Neural cell (in vitro differentiated cells): ENCODE measurements around the gene LPXN. TPM values are rescaled to one million over a fixed set of nuclear protein-coding genes. Genes with fewer than 3 reads are reported as not detected.

Experiments used
- H2AFZ ChIP-seq: fragments of 200-600, 300-800 bp; sonication (generic), shearing (Covaris generic); 2 replicates; pipeline ENCODE4 v1.6.0; 2014; ENCODE audit warnings: low read depth, mild to moderate bottlenecking, antibody characterized with exemption, low read length, moderate library complexity
- H3F3A ChIP-seq: fragments of 200-600 bp; shearing (Covaris generic); 2 replicates; pipeline ENCODE4 v1.6.1; 2016; ENCODE audit warnings: mild to moderate bottlenecking, moderate library complexity, mixed read lengths, antibody characterized with exemption, low read length; ENCODE audit not compliant: insufficient read depth, poor library complexity, severe bottlenecking
- H3K27ac ChIP-seq: fragments of 200-600, 300-800 bp; sonication (generic), shearing (Covaris generic); 2 replicates; pipeline ENCODE4 v1.5.1; 2014; ENCODE audit warnings: mild to moderate bottlenecking, low read length, moderate library complexity
- H3K27me3 ChIP-seq: fragments of 300-800, 200-600 bp; sonication (generic), shearing (Covaris generic); 2 replicates; pipeline ENCODE4 v1.6.0; 2014; ENCODE audit warnings: mild to moderate bottlenecking, low read depth, low read length, moderate library complexity; ENCODE audit not compliant: insufficient read depth
- H3K36me3 ChIP-seq: fragments of 300-800, 200-600 bp; sonication (generic), shearing (Covaris generic); 2 replicates; pipeline ENCODE4 v1.5.1; 2014; ENCODE audit warnings: mild to moderate bottlenecking, antibody characterized with exemption, low read length, moderate library complexity; ENCODE audit not compliant: insufficient read depth
- H3K4me2 ChIP-seq: fragments of 300-800, 200-600 bp; sonication (generic), shearing (Covaris generic); 2 replicates; pipeline ENCODE4 v1.6.0; 2014; ENCODE audit warnings: mild to moderate bottlenecking, low read length
- H3K4me3 ChIP-seq: fragments of 300-800, 200-600 bp; sonication (generic), shearing (Covaris generic); 2 replicates; pipeline ENCODE4 v1.5.1; 2014; ENCODE audit warnings: mild to moderate bottlenecking, low read length, moderate library complexity
- H3K79me2 ChIP-seq: fragments of 200-600 bp; shearing (Covaris generic); replicated peaks from 2 replicates; pipeline ENCODE4 v1.6.0; 2014; ENCODE audit warnings: mild to moderate bottlenecking, low read length, moderate library complexity; ENCODE audit not compliant: insufficient read depth
- H3K9ac ChIP-seq: fragments of 300-800, 200-600 bp; sonication (generic), shearing (Covaris generic); 2 replicates; pipeline ENCODE4 v1.6.1; 2016; ENCODE audit warnings: mild to moderate bottlenecking, low read length, mixed read lengths
- H3K9me2 ChIP-seq: fragments of 200-600 bp; shearing (Covaris generic); 2 replicates; pipeline ENCODE4 v1.6.1; 2016; ENCODE audit warnings: mild to moderate bottlenecking, low read length, mixed read lengths; ENCODE audit not compliant: insufficient read depth
- H3K9me3 ChIP-seq: fragments of 200-600, 300-800 bp; sonication (generic), shearing (Covaris generic); 2 replicates; pipeline ENCODE4 v1.6.1; 2016; ENCODE audit warnings: mild to moderate bottlenecking, mixed run types, low read length, moderate library complexity, mixed read lengths
- H4K20me1 ChIP-seq: fragments of 200-600 bp; shearing (Covaris generic); 2 replicates; pipeline ENCODE4 v1.6.1; 2016; ENCODE audit warnings: mild to moderate bottlenecking, mixed run types; ENCODE audit not compliant: insufficient read depth
- CTCF ChIP-seq: fragments of 450-650 bp; IDR thresholded peaks from 2 replicates; pipeline ENCODE4 v1.5.1; 2014; ENCODE audit warnings: antibody characterized with exemption, mild to moderate bottlenecking, moderate library complexity; ENCODE audit not compliant: poor library complexity, severe bottlenecking
- EP300 ChIP-seq: fragments of 450-650 bp; conservative IDR thresholded peaks from 2 replicates; pipeline ENCODE4 v1.6.1; 2014; ENCODE audit warnings: antibody characterized with exemption, mild to moderate bottlenecking, moderate library complexity; ENCODE audit not compliant: poor library complexity, severe bottlenecking
- EZH2 ChIP-seq: fragments of 200-600, 300-800 bp; shearing (Covaris generic), sonication (generic); IDR thresholded peaks from 2 replicates; pipeline ENCODE4 v1.6.1; 2014; ENCODE audit warnings: antibody characterized with exemption, low read length, borderline replicate concordance, mild to moderate bottlenecking; ENCODE audit not compliant: insufficient read depth, poor library complexity, severe bottlenecking
- MXI1 ChIP-seq: fragments of 450-650 bp; conservative IDR thresholded peaks from 2 replicates; pipeline ENCODE4 v1.6.1; 2014; ENCODE audit warnings: antibody characterized with exemption, mild to moderate bottlenecking; ENCODE audit not compliant: poor library complexity, severe bottlenecking
- POLR2AphosphoS5 ChIP-seq: IDR thresholded peaks from 2 replicates; pipeline ENCODE4 v1.6.1; 2012
- RAD21 ChIP-seq: fragments of 450-650 bp; conservative IDR thresholded peaks from 2 replicates; pipeline ENCODE4 v1.6.1; 2014; ENCODE audit warnings: antibody characterized with exemption, mild to moderate bottlenecking, moderate library complexity
- REST ChIP-seq: IDR thresholded peaks from 2 replicates; pipeline ENCODE4 v1.6.1; 2012; ENCODE audit warnings: borderline replicate concordance
- SMC3 ChIP-seq: fragments of 450-650 bp; conservative IDR thresholded peaks from 2 replicates; pipeline ENCODE4 v1.6.1; 2014; ENCODE audit warnings: antibody characterized with exemption, mild to moderate bottlenecking, moderate library complexity; ENCODE audit not compliant: poor library complexity
- TAF1 ChIP-seq: IDR thresholded peaks from 2 replicates; pipeline ENCODE4 v1.6.1; 2012; ENCODE audit warnings: low read depth
- polyA minus RNA-seq: library from RNA; depleted of rRNA, polyadenylated mRNA; stranded (reverse); fragments of >200 nt; gene quantifications from 2 replicates; pipeline ENCODE4 v1.2.3, GENCODE V29; 2014
- polyA plus RNA-seq: library from polyadenylated mRNA; depleted of rRNA; stranded (reverse); fragments of >200 nt; gene quantifications from 2 replicates; pipeline ENCODE4 v1.2.3, GENCODE V29; 2014

The LPXN gene
- polyA plus RNA-seq = 4.1 and 4.3 TPM in 2 replicates
- polyA minus RNA-seq = 2.7 and 3.4 TPM in 2 replicates

- Histone ChIP-seq H2AFZ (no peak within 1 kb of the TSS), H3K9ac (peak within 1 kb of the TSS; percentile 31), H4K20me1 (no peaks in the 10 kb centered on the region), H3K4me2 (peak within 1 kb of the TSS; percentile 95), H3F3A (peaks cover 6% of the 10 kb centered on the region), H3K9me2 (no peaks in the 10 kb centered on the region), H3K9me3 (no peaks in the 10 kb centered on the region), H3K36me3 (no peaks in the 10 kb centered on the region), H3K4me3 (peak within 1 kb of the TSS; percentile 74), H3K27me3 (no peaks in the 10 kb centered on the region), H3K27ac (no peak within 1 kb of the TSS), H3K79me2 (peaks cover 8% of the 10 kb centered on the region)
- TF ChIP-seq EP300 = no peak
- TF ChIP-seq POLR2AphosphoS5 = no peak
- TF ChIP-seq TAF1 = no peak
- no peak for TF ChIP-seq RAD21
- TF ChIP-seq REST = no peak
- no peak for TF ChIP-seq SMC3
- TF ChIP-seq MXI1 = no peak
- no peak for TF ChIP-seq EZH2
- TF ChIP-seq CTCF = no peak
Measured at GRCh38 chr11:58575377-58576020, at the start of gene LPXN. Gene LPXN, minus strand, starts transcription at chr11:58575856. Its CDS starts 84 bp downstream, at chr11:58575772.

GRCh38 chr11:58625086-58625485 lies 49.4 kb upstream of the LPXN start:
- no peaks in the 10 kb centered on the region for H3K9me3 ChIP-seq
- H3F3A ChIP-seq = no peaks in the 10 kb centered on the region
- no peaks in the 10 kb centered on the region for H3K9me2 ChIP-seq
- no peak overlapping the region for H3K9ac ChIP-seq
- no peaks in the 10 kb centered on the region for H3K79me2 ChIP-seq
- TF ChIP-seq MXI1 (no peak), REST (no peak), SMC3 (no peak), POLR2AphosphoS5 (no peak), CTCF (no peak), TAF1 (no peak), EP300 (no peak), EZH2 (no peak), RAD21 (no peak)
- H4K20me1 ChIP-seq = no peaks in the 10 kb centered on the region
- no peak overlapping the region for H2AFZ ChIP-seq
- peaks cover 5% of the 10 kb centered on the region for H3K36me3 ChIP-seq
- H3K27me3 ChIP-seq = no peaks in the 10 kb centered on the region
- no peak overlapping the region for H3K4me2 ChIP-seq
- no peak overlapping the region for H3K4me3 ChIP-seq
- H3K27ac ChIP-seq = no peak overlapping the region
